H1 (cell line): Measurements from ENCODE around the gene ANKEF1. TPM values are rescaled to one million over a fixed set of nuclear protein-coding genes. Genes with fewer than 3 reads are reported as not detected.

Source experiments
- CTCF ChIA-PET: fragments of 300-600 bp; sonication (Branson Sonifier 250); formaldehyde crosslinking; loops from one replicate; lab custom pipeline; 2021; ENCODE audit not compliant: partially characterized antibody; lab: Charles Lee
- POLR2A ChIA-PET: fragments of 300-600 bp; sonication (Branson Sonifier 250); formaldehyde crosslinking; loops from one replicate; lab custom pipeline; 2021; ENCODE audit warnings: inconsistent platforms; ENCODE audit not compliant: partially characterized antibody; lab: Charles Lee
- DNase-seq, 2 experiments: peaks; one replicate each; pipeline versions ENCODE4 v3.0.0 to v3.0.0-alpha.2; 2010 to 2022; ENCODE audit warnings: low spot score in 2 of 2, low read depth in 1 of 2, mixed read lengths in 1 of 2
- FAIRE-seq: peaks from 2 replicates; lab custom pipeline; 2011; peaks lifted over from hg19 to GRCh38; lab: Jason Lieb, UNC
- H2AFZ ChIP-seq: 2 replicates; pipeline ENCODE4 v1.8.1; 2012; ENCODE audit warnings: low read length, inconsistent platforms
- H2AK5ac ChIP-seq: 2 replicates; pipeline ENCODE4 v1.6.1; 2013; ENCODE audit warnings: low read depth, low read length
- H2BK120ac ChIP-seq: replicated peaks from 2 replicates; pipeline ENCODE3; 2013; ENCODE audit warnings: low read depth, low read length, inconsistent platforms
- H2BK12ac ChIP-seq: 2 replicates; pipeline ENCODE4 v1.6.1; 2013; ENCODE audit warnings: low read depth, low read length
- H2BK15ac ChIP-seq: 2 replicates; pipeline ENCODE4 v1.6.1; 2013; ENCODE audit warnings: low read length
- H2BK20ac ChIP-seq: 2 replicates; pipeline ENCODE4 v1.6.1; 2013; ENCODE audit warnings: low read length
- H2BK5ac ChIP-seq: 2 replicates; pipeline ENCODE4 v1.6.1; 2013; ENCODE audit warnings: low read depth, low read length
- H3K14ac ChIP-seq: 2 replicates; pipeline ENCODE4 v1.6.1; 2013; ENCODE audit warnings: inconsistent platforms; ENCODE audit not compliant: insufficient read length
- H3K18ac ChIP-seq: 2 replicates; pipeline ENCODE4 v1.6.1; 2013; ENCODE audit warnings: low read length; ENCODE audit errors: extremely low read depth
- H3K23ac ChIP-seq: 2 replicates; pipeline ENCODE4 v1.6.1; 2013; ENCODE audit warnings: inconsistent platforms; ENCODE audit not compliant: insufficient read length
- H3K23me2 ChIP-seq: 2 replicates; pipeline ENCODE4 v1.6.1; 2013; ENCODE audit warnings: low read depth, low read length
- H3K27ac ChIP-seq: 2 replicates; pipeline ENCODE4 v1.6.1; 2011; ENCODE audit warnings: low read depth, low read length, inconsistent platforms
- H3K27me3 ChIP-seq, 4 experiments: replicated peaks in 1 of 4; 1 replicate in 1 of 4; 2 replicates in 3 of 4; pipeline versions ENCODE4 v1.6.1 to v1.8.1; 2011 to 2013; ENCODE audit warnings: low read length in 3 of 4, mild to moderate bottlenecking in 3 of 4, inconsistent platforms in 2 of 4, mixed read lengths in 2 of 4, moderate library complexity in 1 of 4; ENCODE audit not compliant: control insufficient read depth in 3 of 4, insufficient read depth in 3 of 4; ENCODE audit errors: extremely low read depth in 1 of 4
- H3K36me3 ChIP-seq, 4 experiments: 2 replicates each; pipeline versions ENCODE4 v1.6.1 to v1.8.1; 2011 to 2013; ENCODE audit warnings: mild to moderate bottlenecking in 4 of 4, low read length in 3 of 4, moderate library complexity in 2 of 4, control low read depth in 1 of 4, inconsistent platforms in 1 of 4; ENCODE audit not compliant: insufficient read depth in 4 of 4, control insufficient read depth in 2 of 4
- H3K4ac ChIP-seq: replicated peaks from 2 replicates; pipeline ENCODE3; 2013; ENCODE audit warnings: low read length, low read depth, mixed read lengths, inconsistent platforms; ENCODE audit not compliant: insufficient read length
- H3K4me1 ChIP-seq, 4 experiments: replicated peaks in 1 of 4; 1 replicate in 1 of 4; 2 replicates in 3 of 4; pipeline versions ENCODE4 v1.6.1 to v1.8.1; 2011 to 2013; ENCODE audit warnings: low read length in 3 of 4, inconsistent platforms in 2 of 4, mixed read lengths in 1 of 4; ENCODE audit not compliant: insufficient read depth in 4 of 4, control insufficient read depth in 3 of 4
- H3K4me2 ChIP-seq, 2 experiments: 2 replicates each; pipeline versions ENCODE4 v1.6.1 to v1.8.1; 2011 to 2013; ENCODE audit warnings: low read depth in 2 of 2, low read length in 2 of 2, control low read depth in 1 of 2, inconsistent platforms in 1 of 2, mild to moderate bottlenecking in 1 of 2; ENCODE audit not compliant: insufficient read depth in 1 of 2
- H3K4me3 ChIP-seq, 4 experiments: fragments of 200-600, 300-600 bp in 1 of 4; sonication (generic), shearing (Covaris generic), sonication (Bioruptor Twin) in 1 of 4; 2 replicates each; pipeline versions ENCODE4 v1.5.1 to v1.8.1; 2011 to 2016; ENCODE audit warnings: low read length in 4 of 4, low read depth in 3 of 4, control low read depth in 2 of 4, inconsistent platforms in 2 of 4, mild to moderate bottlenecking in 2 of 4, mixed read lengths in 1 of 4, moderate library complexity in 1 of 4; ENCODE audit not compliant: insufficient read depth in 2 of 4; ENCODE audit errors: extremely low read depth in 1 of 4
- H3K56ac ChIP-seq: replicated peaks from 2 replicates; pipeline ENCODE3; 2013; ENCODE audit warnings: low read depth, mild to moderate bottlenecking, mixed read lengths, low read length, inconsistent platforms; ENCODE audit not compliant: insufficient read length
- H3K79me1 ChIP-seq: 2 replicates; pipeline ENCODE4 v1.6.1; 2013; ENCODE audit warnings: low read depth, low read length, control low read depth
- H3K79me2 ChIP-seq, 2 experiments: 2 replicates each; pipeline versions ENCODE4 v1.6.1 to v1.8.1; 2012 to 2013; ENCODE audit warnings: low read length in 2 of 2, mild to moderate bottlenecking in 2 of 2, inconsistent platforms in 1 of 2; ENCODE audit not compliant: insufficient read depth in 2 of 2, control insufficient read depth in 1 of 2
- H3K9ac ChIP-seq, 4 experiments: replicated peaks in 1 of 4; 1 replicate in 1 of 4; 2 replicates in 3 of 4; pipeline versions ENCODE4 v1.6.1 to v1.8.1; 2011 to 2013; ENCODE audit warnings: low read depth in 3 of 4, low read length in 3 of 4, control low read depth in 2 of 4, mild to moderate bottlenecking in 2 of 4, moderate library complexity in 2 of 4, inconsistent platforms in 1 of 4; ENCODE audit errors: extremely low read depth in 1 of 4
- H3K9me3 ChIP-seq, 2 experiments: 2 replicates each; pipeline versions ENCODE4 v1.6.1 to v1.8.1; 2012 to 2013; ENCODE audit warnings: mild to moderate bottlenecking in 2 of 2, moderate library complexity in 2 of 2, control low read depth in 1 of 2, inconsistent platforms in 1 of 2, low read depth in 1 of 2, low read length in 1 of 2, mixed read lengths in 1 of 2; ENCODE audit not compliant: insufficient read depth in 2 of 2
- H4K20me1 ChIP-seq, 2 experiments: replicated peaks in 1 of 2; 2 replicates each; pipeline versions ENCODE3 to v1.8.1; 2011 to 2013; ENCODE audit warnings: inconsistent platforms in 2 of 2, low read length in 2 of 2, mild to moderate bottlenecking in 1 of 2; ENCODE audit not compliant: insufficient read depth in 2 of 2, control insufficient read depth in 1 of 2
- H4K5ac ChIP-seq: 2 replicates; pipeline ENCODE4 v1.6.1; 2013; ENCODE audit warnings: low read length, low read depth, mixed read lengths, inconsistent platforms; ENCODE audit not compliant: insufficient read length
- H4K8ac ChIP-seq: 2 replicates; pipeline ENCODE4 v1.8.0; 2013; ENCODE audit warnings: mild to moderate bottlenecking, moderate library complexity, low read length, inconsistent platforms; ENCODE audit not compliant: insufficient read depth; ENCODE audit errors: extremely low read depth
- H4K91ac ChIP-seq: replicated peaks from 2 replicates; pipeline ENCODE3; 2013; ENCODE audit warnings: low read length, mixed read lengths, inconsistent platforms; ENCODE audit not compliant: insufficient read length
- NANOG ChIP-seq: IDR thresholded peaks from 2 replicates; pipeline ENCODE4 v1.6.1; 2011; ENCODE audit warnings: low read length, low read depth, mild to moderate bottlenecking, inconsistent platforms; ENCODE audit not compliant: insufficient read depth, poor library complexity, severe bottlenecking
- YY1 ChIP-seq: IDR thresholded peaks from 2 replicates; pipeline ENCODE4 v1.6.1; 2011; ENCODE audit warnings: low read depth, mild to moderate bottlenecking, low read length
- polyA plus RNA-seq, 7 experiments: library from polyadenylated mRNA; depleted of rRNA in 3 of 7; stranded (reverse) in 5 of 7; unstranded in 2 of 7; fragments of >200 nt in 5 of 7; fragments of 200-250 nt in 2 of 7; gene quantifications; 1 replicate in 5 of 7; 2 replicates in 1 of 7; 4 replicates in 1 of 7; pipeline versions ENCODE4 v1.2.1 to v1.2.3, GENCODE V29; 2011 to 2013; ENCODE audit warnings: missing spikeins in 2 of 7, mixed read lengths in 2 of 7
- total RNA-seq: library from RNA; stranded (reverse); fragmentation: NEBNext Ultra II Directional; extraction: Animal tissue kit (Norgen Biotek cat#: 25700); gene quantifications from 2 replicates; pipeline ENCODE4 v1.2.1, GENCODE V29; 2021

The ANKEF1 gene
- total and polyA plus RNA-seq, 2 of the 8 experiments (the other 6 are each of a cell fraction or from before 2014, with no cell fraction given), result 2.8 to 10.0 TPM

GRCh38 chr20:10079964-10080363, 45.2 kb downstream of the ANKEF1 start:
- no peak overlapping the region for H4K5ac ChIP-seq
- H3K36me3 ChIP-seq, result no peaks in the 10 kb centered on the region
- TF ChIP-seq YY1 (no peak), NANOG (no peak)
- H2BK15ac ChIP-seq, result no peak overlapping the region
- FAIRE-seq, result no peak
- no peak overlapping the region for H3K56ac ChIP-seq
- H4K91ac ChIP-seq, result no peak overlapping the region
- H3K27ac ChIP-seq, result no peak overlapping the region
- no peaks in the 10 kb centered on the region for H4K20me1 ChIP-seq
- no peak overlapping the region for H2BK12ac ChIP-seq
- H3K9ac ChIP-seq, result no peak overlapping the region
- no peak overlapping the region for H3K4me3 ChIP-seq
- no peaks in the 10 kb centered on the region for H3K79me2 ChIP-seq
- no peaks in the 10 kb centered on the region for H3K9me3 ChIP-seq
- no peak overlapping the region for H2BK120ac ChIP-seq
- H3K27me3 ChIP-seq, result peaks cover 0 to 1% (median 0%) of the 10 kb centered on the region in 4 experiments; a peak in 1 of 7 replicates
- no peak overlapping the region for H2AFZ ChIP-seq
- CTCF ChIA-PET, result interaction anchor here (1.1 to 4.9 kb wide), 5 partner anchors 10 to 103 kb away, joined by 3 to 84 read pairs (median 34); no protein-coding TSS in a partner anchor
- H3K18ac ChIP-seq, result no peak overlapping the region
- no peak overlapping the region for H2BK5ac ChIP-seq
- H4K8ac ChIP-seq, result no peak overlapping the region
- DNase-seq, result no peak
- H3K14ac ChIP-seq, result no peak overlapping the region
- H2AK5ac ChIP-seq, result no peak overlapping the region
- no peak overlapping the region for H3K23ac ChIP-seq
- H2BK20ac ChIP-seq, result no peak overlapping the region
- no peaks in the 10 kb centered on the region for H3K79me1 ChIP-seq
- H3K4me2 ChIP-seq, result no peak overlapping the region
- H3K23me2 ChIP-seq, result no peaks in the 10 kb centered on the region
- no peaks in the 10 kb centered on the region for H3K4me1 ChIP-seq
- no peak overlapping the region for H3K4ac ChIP-seq
- POLR2A ChIA-PET, result no interaction called here
